Measurements from ENCODE around the gene DYNLL1. TPM values are rescaled to one million over a fixed set of nuclear protein-coding genes. Genes with fewer than 3 reads are reported as not detected.

The DYNLL1 gene
- total and polyA plus RNA-seq, 2 of the 13 experiments (the other 11 are each of a cell fraction or from before 2014, with no cell fraction given): 271 to 294 TPM

- peak; percentile 69 for TF ChIP-seq ZFP36L1 (CRISPR knock-in tag; IDR thresholded peaks at IDR 0.05)
- TF ChIP-seq RCOR2 (CRISPR knock-in tag; IDR thresholded peaks at IDR 0.05): no peak
- peak; percentile 15; the same call in 1 of the 2 replicates for TF ChIP-seq ZNF547 (CRISPR knock-in tag; IDR thresholded peaks at IDR 0.05)
- TF ChIP-seq NRL (CRISPR knock-in tag; IDR thresholded peaks at IDR 0.05; ENCODE audit: borderline replicate concordance): peak; percentile 17; the same call in 1 of the 2 replicates
- TF ChIP-seq NKX3-1 (CRISPR knock-in tag; IDR thresholded peaks at IDR 0.05): no peak; the same call in 1 of the 2 replicates
- peak; percentile 71; the same call in 1 of the 2 replicates for TF ChIP-seq ZNF276 (CRISPR knock-in tag; IDR thresholded peaks at IDR 0.05; ENCODE audit: low read depth)
- no peak for TF ChIP-seq HDAC6 (IDR thresholded peaks at IDR 0.05; ENCODE audit: low read depth, low read length)
- TF ChIP-seq, protein P1, sequence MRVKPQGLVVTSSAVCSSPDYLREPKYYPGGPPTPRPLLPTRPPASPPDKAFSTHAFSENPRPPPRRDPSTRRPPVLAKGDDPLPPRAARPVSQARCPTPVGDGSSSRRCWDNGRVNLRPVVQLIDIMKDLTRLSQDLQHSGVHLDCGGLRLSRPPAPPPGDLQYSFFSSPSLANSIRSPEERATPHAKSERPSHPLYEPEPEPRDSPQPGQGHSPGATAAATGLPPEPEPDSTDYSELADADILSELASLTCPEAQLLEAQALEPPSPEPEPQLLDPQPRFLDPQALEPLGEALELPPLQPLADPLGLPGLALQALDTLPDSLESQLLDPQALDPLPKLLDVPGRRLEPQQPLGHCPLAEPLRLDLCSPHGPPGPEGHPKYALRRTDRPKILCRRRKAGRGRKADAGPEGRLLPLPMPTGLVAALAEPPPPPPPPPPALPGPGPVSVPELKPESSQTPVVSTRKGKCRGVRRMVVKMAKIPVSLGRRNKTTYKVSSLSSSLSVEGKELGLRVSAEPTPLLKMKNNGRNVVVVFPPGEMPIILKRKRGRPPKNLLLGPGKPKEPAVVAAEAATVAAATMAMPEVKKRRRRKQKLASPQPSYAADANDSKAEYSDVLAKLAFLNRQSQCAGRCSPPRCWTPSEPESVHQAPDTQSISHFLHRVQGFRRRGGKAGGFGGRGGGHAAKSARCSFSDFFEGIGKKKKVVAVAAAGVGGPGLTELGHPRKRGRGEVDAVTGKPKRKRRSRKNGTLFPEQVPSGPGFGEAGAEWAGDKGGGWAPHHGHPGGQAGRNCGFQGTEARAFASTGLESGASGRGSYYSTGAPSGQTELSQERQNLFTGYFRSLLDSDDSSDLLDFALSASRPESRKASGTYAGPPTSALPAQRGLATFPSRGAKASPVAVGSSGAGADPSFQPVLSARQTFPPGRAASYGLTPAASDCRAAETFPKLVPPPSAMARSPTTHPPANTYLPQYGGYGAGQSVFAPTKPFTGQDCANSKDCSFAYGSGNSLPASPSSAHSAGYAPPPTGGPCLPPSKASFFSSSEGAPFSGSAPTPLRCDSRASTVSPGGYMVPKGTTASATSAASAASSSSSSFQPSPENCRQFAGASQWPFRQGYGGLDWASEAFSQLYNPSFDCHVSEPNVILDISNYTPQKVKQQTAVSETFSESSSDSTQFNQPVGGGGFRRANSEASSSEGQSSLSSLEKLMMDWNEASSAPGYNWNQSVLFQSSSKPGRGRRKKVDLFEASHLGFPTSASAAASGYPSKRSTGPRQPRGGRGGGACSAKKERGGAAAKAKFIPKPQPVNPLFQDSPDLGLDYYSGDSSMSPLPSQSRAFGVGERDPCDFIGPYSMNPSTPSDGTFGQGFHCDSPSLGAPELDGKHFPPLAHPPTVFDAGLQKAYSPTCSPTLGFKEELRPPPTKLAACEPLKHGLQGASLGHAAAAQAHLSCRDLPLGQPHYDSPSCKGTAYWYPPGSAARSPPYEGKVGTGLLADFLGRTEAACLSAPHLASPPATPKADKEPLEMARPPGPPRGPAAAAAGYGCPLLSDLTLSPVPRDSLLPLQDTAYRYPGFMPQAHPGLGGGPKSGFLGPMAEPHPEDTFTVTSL (CRISPR knock-in tag; IDR thresholded peaks at IDR 0.05; ENCODE audit: borderline replicate concordance): no peak
- TF ChIP-seq PTBP1 (IDR thresholded peaks at IDR 0.05; ENCODE audit: low read depth, low read length, poor library complexity, severe bottlenecking): no peak
- TF ChIP-seq, protein P2, sequence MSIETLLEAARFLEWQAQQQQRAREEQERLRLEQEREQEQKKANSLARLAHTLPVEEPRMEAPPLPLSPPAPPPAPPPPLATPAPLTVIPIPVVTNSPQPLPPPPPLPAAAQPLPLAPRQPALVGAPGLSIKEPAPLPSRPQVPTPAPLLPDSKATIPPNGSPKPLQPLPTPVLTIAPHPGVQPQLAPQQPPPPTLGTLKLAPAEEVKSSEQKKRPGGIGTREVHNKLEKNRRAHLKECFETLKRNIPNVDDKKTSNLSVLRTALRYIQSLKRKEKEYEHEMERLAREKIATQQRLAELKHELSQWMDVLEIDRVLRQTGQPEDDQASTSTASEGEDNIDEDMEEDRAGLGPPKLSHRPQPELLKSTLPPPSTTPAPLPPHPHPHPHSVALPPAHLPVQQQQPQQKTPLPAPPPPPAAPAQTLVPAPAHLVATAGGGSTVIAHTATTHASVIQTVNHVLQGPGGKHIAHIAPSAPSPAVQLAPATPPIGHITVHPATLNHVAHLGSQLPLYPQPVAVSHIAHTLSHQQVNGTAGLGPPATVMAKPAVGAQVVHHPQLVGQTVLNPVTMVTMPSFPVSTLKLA (IDR thresholded peaks at IDR 0.05): 0 out of 2 replicates have a peak, but pooled peaks have one; percentile 2
- TF ChIP-seq SRSF4 (IDR thresholded peaks at IDR 0.05; ENCODE audit: low read depth, low read length, poor library complexity, severe bottlenecking): no peak
- peak; percentile 77 for TF ChIP-seq POGZ (CRISPR knock-in tag; IDR thresholded peaks at IDR 0.05)
- TF ChIP-seq ZNF331 (CRISPR knock-in tag; IDR thresholded peaks at IDR 0.05): peak; percentile 73; the same call in 1 of the 2 replicates
- no peak; the same call in 1 of the 2 replicates for TF ChIP-seq ZNF460 (CRISPR knock-in tag; IDR thresholded peaks at IDR 0.05; ENCODE audit: borderline replicate concordance)
- TF ChIP-seq GABPB1 (CRISPR knock-in tag; IDR thresholded peaks at IDR 0.05): peak; percentile 82
- no peak for TF ChIP-seq TCF7L2 (IDR thresholded peaks at IDR 0.05; ENCODE audit: low read depth, low read length)
- TF ChIP-seq RELA (CRISPR knock-in tag; IDR thresholded peaks at IDR 0.05): no peak
- no peak for TF ChIP-seq ZNF274 (CRISPR knock-in tag; IDR thresholded peaks at IDR 0.05)
- TF ChIP-seq ZFY (CRISPR knock-in tag; IDR thresholded peaks at IDR 0.05): peak; percentile 78
- TF ChIP-seq RARA (CRISPR knock-in tag; IDR thresholded peaks at IDR 0.05): no peak; the same call in 1 of the 2 replicates
- peak; percentile 89; the same call in 1 of the 2 replicates for TF ChIP-seq ZNF232 (CRISPR knock-in tag; IDR thresholded peaks at IDR 0.05; ENCODE audit: borderline replicate concordance)
Observed at GRCh38 chr12:120528861-120529525, 33.1 kb downstream of the DYNLL1 start, which contains the start of gene COQ5 (continued).
